K562 (cell line): ENCODE measurements around the gene GALNT18. TPM values are rescaled to one million over a fixed set of nuclear protein-coding genes. Genes with fewer than 3 reads are reported as not detected.

Experiments
- ATAC-seq: fragments of 200-7000 bp; cut with Tn5 transposase; 3 replicates; pipeline ENCODE4 v1.9.1; 2020; ENCODE audit warnings: moderate library complexity
- BruUV-seq: library from RNA; stranded (reverse); fragments of 400-500 nt; replicated peaks from 2 replicates; lab custom pipeline; 2021; lab: Mats Ljungman, UMichigan
- CTCF ChIA-PET: fragments of 300-600 bp; formaldehyde crosslinking; extraction: SDS; loops from one replicate; lab custom pipeline; 2021; ENCODE audit warnings: low intra/inter-chr PET ratio; lab: Yijun Ruan, JAX
- POLR2A ChIA-PET: fragments of 300-600, 350-650 bp; sonication (Branson Sonifier 250); formaldehyde crosslinking; extraction: SDS; loops from one replicate; lab custom pipeline; 2021; ENCODE audit warnings: antibody characterized with exemption, inconsistent platforms; lab: Yijun Ruan, JAX
- DNase-seq, 4 experiments: peaks; one replicate each; pipeline versions ENCODE4 v3.0.0 to v3.0.0-alpha.2; 2011 to 2018; ENCODE audit warnings: low spot score in 3 of 4, mixed read lengths in 3 of 4; ENCODE audit errors: extremely low read depth in 1 of 4
- FAIRE-seq: peaks from 2 replicates; lab custom pipeline; 2011; peaks lifted over from hg19 to GRCh38; lab: Jason Lieb, UNC
- H2AFZ ChIP-seq: 2 replicates; pipeline ENCODE4 v1.6.0; 2011; ENCODE audit warnings: low read depth, low read length, control low read depth, inconsistent platforms
- H3K27ac ChIP-seq: fragments of 200-600 bp; 3 replicates; pipeline ENCODE4 v1.8.0; 2011; ENCODE audit warnings: low read depth, mild to moderate bottlenecking, control low read depth, inconsistent platforms, low read length, moderate library complexity, mixed read lengths; ENCODE audit errors: extremely low read depth
- H3K27me3 ChIP-seq, 2 experiments: fragments of 300-600 bp in 1 of 2; 2 replicates in 1 of 2; 3 replicates in 1 of 2; pipeline versions ENCODE4 v1.6.0 to v1.8.0; 2011; ENCODE audit warnings: inconsistent platforms in 2 of 2, low read length in 2 of 2, mild to moderate bottlenecking in 1 of 2, mixed read lengths in 1 of 2, moderate library complexity in 1 of 2; ENCODE audit not compliant: control insufficient read depth in 2 of 2, insufficient read depth in 2 of 2
- H3K36me3 ChIP-seq: fragments of 300-600 bp; 3 replicates; pipeline ENCODE4 v1.8.0; 2011; ENCODE audit warnings: mild to moderate bottlenecking, low read length, inconsistent platforms; ENCODE audit not compliant: control insufficient read depth, insufficient read depth
- H3K4me1 ChIP-seq, 2 experiments: fragments of 200-600 bp in 1 of 2; replicated peaks in 1 of 2; 2 replicates in 1 of 2; 3 replicates in 1 of 2; pipeline versions ENCODE4 v1.5.1 to v1.8.0; 2011; ENCODE audit warnings: inconsistent platforms in 2 of 2, low read length in 2 of 2, mild to moderate bottlenecking in 1 of 2, mixed read lengths in 1 of 2, moderate library complexity in 1 of 2; ENCODE audit not compliant: control insufficient read depth in 2 of 2, insufficient read depth in 2 of 2
- H3K4me2 ChIP-seq: 2 replicates; pipeline ENCODE4 v1.6.1; 2011; ENCODE audit warnings: low read length, control low read depth, inconsistent platforms, mixed read lengths; ENCODE audit not compliant: insufficient read depth
- H3K4me3 ChIP-seq: fragments of 200-600 bp; sonication (generic), shearing (Covaris generic); 2 replicates; pipeline ENCODE4 v1.5.1; 2016; ENCODE audit warnings: control low read depth, inconsistent platforms
- H3K79me2 ChIP-seq: fragments of 200-600 bp; 3 replicates; pipeline ENCODE4 v1.8.0; 2011; ENCODE audit warnings: low read length, inconsistent platforms; ENCODE audit not compliant: control insufficient read depth, insufficient read depth
- H3K9ac ChIP-seq, 2 experiments: 2 replicates each; pipeline versions ENCODE4 v1.6.0 to v1.6.1; 2011; ENCODE audit warnings: low read depth in 2 of 2, low read length in 2 of 2, control low read depth in 1 of 2, inconsistent platforms in 1 of 2, mild to moderate bottlenecking in 1 of 2, mixed read lengths in 1 of 2; ENCODE audit not compliant: insufficient read depth in 1 of 2
- H3K9me1 ChIP-seq: one replicate; pipeline ENCODE4 v1.6.0; 2011; ENCODE audit warnings: inconsistent platforms, mild to moderate bottlenecking, low read length, moderate library complexity; ENCODE audit not compliant: control insufficient read depth, insufficient read depth
- H3K9me3 ChIP-seq: replicated peaks from 2 replicates; pipeline ENCODE4 v1.5.1; 2011; ENCODE audit warnings: low read depth, low read length, inconsistent platforms; ENCODE audit not compliant: control insufficient read depth, insufficient read depth
- H4K20me1 ChIP-seq: replicated peaks from 2 replicates; pipeline ENCODE4 v1.6.1; 2011; ENCODE audit warnings: low read length, inconsistent platforms, mixed read lengths; ENCODE audit not compliant: control insufficient read depth, insufficient read depth
- HNRNPK ChIP-seq: fragments of 200-400 bp; formaldehyde crosslinking; IDR thresholded peaks from one replicate; pipeline ENCODE4 v1.6.1; 2018; ENCODE audit warnings: mild to moderate bottlenecking, low read depth, low read length; ENCODE audit not compliant: poor library complexity, severe bottlenecking
- ID3 ChIP-seq, 2 experiments: fragments of 250-450 bp in 1 of 2; fragments of 450-650 bp in 1 of 2; sonication (Bioruptor Pico) in 1 of 2; IDR thresholded peaks; 2 replicates each; pipeline versions ENCODE4 v1.6.1 to v1.8.0; 2016 to 2021; ENCODE audit warnings: mild to moderate bottlenecking in 2 of 2, moderate library complexity in 2 of 2, missing compliant biosample characterization in 1 of 2, missing genetic modification characterization in 1 of 2
- RBFOX2 ChIP-seq: fragments of 200-400 bp; formaldehyde crosslinking; IDR thresholded peaks from 2 replicates; pipeline ENCODE4 v1.6.1; 2017; ENCODE audit warnings: low read depth, mild to moderate bottlenecking, low read length, moderate library complexity
- SP2 ChIP-seq: IDR thresholded peaks from 2 replicates; pipeline ENCODE4 v1.6.1; 2011; ENCODE audit warnings: mild to moderate bottlenecking, low read depth, low read length, moderate library complexity; ENCODE audit not compliant: poor library complexity, severe bottlenecking; ENCODE audit errors: extremely low read depth
- TAL1 ChIP-seq: fragments of 450-650 bp; IDR thresholded peaks from 2 replicates; pipeline ENCODE4 v1.6.1; 2016; ENCODE audit warnings: mild to moderate bottlenecking
- ZC3H4 ChIP-seq: sonication (generic); formaldehyde crosslinking; IDR thresholded peaks from 2 replicates; pipeline ENCODE4 v1.9.0; 2021; ENCODE audit warnings: missing genetic modification reagents, borderline replicate concordance
- ZNF695 ChIP-seq: fragments of 450-650 bp; formaldehyde crosslinking; IDR thresholded peaks from 2 replicates; pipeline ENCODE4 v1.4.0; 2020; ENCODE audit warnings: mild to moderate bottlenecking, moderate library complexity
- ZNF830 ChIP-seq: fragments of 250-450 bp; sonication (Bioruptor Pico); IDR thresholded peaks from 2 replicates; pipeline ENCODE4 v1.5.0; 2021; ENCODE audit warnings: mild to moderate bottlenecking
- WGBS: fragments of 100-300 bp; shearing (Covaris generic); methylation state at CpG from one replicate; pipeline ENCODE4 v1.1.6; 2016; ENCODE audit warnings: low coverage, mixed read lengths; ENCODE audit not compliant: insufficient coverage; ENCODE audit errors: missing lambda C conversion rate; 5-methylcytosine and 5-hydroxymethylcytosine counted together
- in situ Hi-C: fragments of 300-500 bp; cut with MboI; formaldehyde crosslinking; loops from 4 replicates; pipeline ENCODE4 v1.15.0; 2018; ENCODE audit warnings: inconsistent platforms, mixed read lengths
- intact Hi-C: fragments of 100-400 bp; cut with micrococcal nuclease; formaldehyde crosslinking; loops from 2 replicates; pipeline ENCODE4 v1.14.2; 2022
- polyA plus RNA-seq, 8 experiments: library from polyadenylated mRNA; depleted of rRNA in 4 of 8; stranded (reverse) in 5 of 8; unstranded in 3 of 8; fragments of >200 nt; fragmentation: Nextera tagmentation in 2 of 8; fragmentation: Illumina TruSeq in 1 of 8; extraction: Ambion mirVana in 2 of 8; extraction: Trizol in 1 of 8; gene quantifications; 2 replicates each; pipeline versions ENCODE4 v1.2.1 to v1.2.3, GENCODE V29; 2011 to 2014; ENCODE audit warnings: inconsistent platforms in 1 of 8, missing spikeins in 1 of 8
- total RNA-seq, 7 experiments: library from RNA; depleted of rRNA in 6 of 7; stranded (reverse); fragments of >200 nt in 6 of 7; fragmentation: Illumina TruSeq in 2 of 7; extraction: Trizol in 2 of 7; gene quantifications; 2 replicates each; pipeline versions ENCODE4 v1.2.1 to v1.2.3, GENCODE V29; 2011 to 2021; ENCODE audit warnings: low replicate concordance in 1 of 7

Gene GALNT18
- total and polyA plus RNA-seq, 9 of the 15 experiments (the other 6 are each of a cell fraction or from before 2014, with no cell fraction given), result not detected

DNA sequence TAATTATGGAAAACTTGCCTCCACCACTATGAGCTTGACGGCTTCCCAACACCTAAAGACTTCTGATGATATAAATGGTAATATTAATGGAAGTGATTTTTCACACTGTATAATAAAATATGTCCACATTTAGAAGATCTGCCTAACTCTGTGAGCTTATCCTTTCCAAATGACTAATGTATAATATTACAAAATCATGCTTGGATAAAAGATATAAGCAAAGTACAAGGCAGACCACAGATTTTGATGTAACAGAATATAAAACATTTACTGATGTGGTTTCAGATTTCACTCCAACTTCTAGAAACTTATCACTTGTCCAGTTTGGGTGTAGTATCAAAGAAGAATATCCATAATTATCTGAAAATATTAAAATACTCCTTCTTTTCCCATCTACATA is 36.9 kb downstream of the GALNT18 start:
- Histone ChIP-seq H3K4me2 (no peak overlapping the region), H3K9me3 (no peaks in the 10 kb centered on the region), H3K9me1 (no peaks in the 10 kb centered on the region), H2AFZ (no peak overlapping the region), H3K36me3 (no peaks in the 10 kb centered on the region), H3K27ac (no peak overlapping the region), H3K79me2 (no peaks in the 10 kb centered on the region), H3K4me1 (no peaks in the 10 kb centered on the region), H4K20me1 (no peaks in the 10 kb centered on the region), H3K9ac (no peak overlapping the region), H3K4me3 (no peak overlapping the region), H3K27me3 (peaks cover 8 to 16% of the 10 kb centered on the region in 2 experiments; a peak in 4 of 5 replicates)
- intact Hi-C loops, result no loop called here
- BruUV-seq, result no TSS peak
- no peak for FAIRE-seq
- POLR2A ChIA-PET, result interaction anchor here (0.8 kb wide), 1 partner anchor 10 kb away, joined by 3 read pairs; no protein-coding TSS in a partner anchor
- TF ChIP-seq ZNF830 (CRISPR knock-in tag) (no peak), ID3 (CRISPR knock-in tag; IDR thresholded peaks at IDR 0.05) (no peak), ID3 (tag; IDR thresholded peaks at IDR 0.05) (no peak), ZNF695 (no peak), RBFOX2 (no peak), HNRNPK (no peak), TAL1 (no peak), ZC3H4 (CRISPR knock-in tag) (no peak), SP2 (no peak)
- in situ Hi-C loops, result no loop called here
- no peak for DNase-seq
- ATAC-seq, result no peak
- CTCF ChIA-PET, result no interaction called here
- WGBS, result 0% methylated on average over 1 of the region's 1 CpG
